Measurements from ENCODE around the gene OR51V1.

The OR51V1 gene

DNA sequence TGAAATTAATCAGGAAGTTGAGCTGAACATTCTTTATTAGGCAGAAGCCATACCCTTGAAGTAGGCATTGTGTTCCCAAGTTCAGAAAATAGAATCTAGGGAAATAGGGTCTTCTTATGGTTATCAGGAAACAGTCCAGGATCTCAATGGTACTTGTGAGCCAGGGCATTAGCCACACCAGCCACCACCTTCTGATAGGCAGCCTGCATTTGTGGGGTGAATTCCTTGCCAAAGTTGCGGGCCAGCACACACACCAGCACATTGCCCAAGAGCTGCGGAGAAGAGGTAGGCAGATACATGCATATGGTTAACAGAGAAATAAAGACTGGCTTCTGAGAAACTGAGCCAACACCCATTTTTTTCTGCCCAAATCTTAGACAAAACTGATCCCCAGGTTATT is 32.3 kb upstream of the OR51V1 start:
- no peak for TF ChIP-seq SPI1 (IDR thresholded peaks at IDR 0.05; ENCODE audit: low read depth, low read length)
- no peak for TF ChIP-seq POU2F2 (IDR thresholded peaks at IDR 0.05; ENCODE audit: low read depth, low read length)
- TF ChIP-seq TAF1 (IDR thresholded peaks at IDR 0.05; ENCODE audit: low read depth, low read length) = no peak
- no peak for TF ChIP-seq POLR2A (IDR thresholded peaks at IDR 0.05; ENCODE audit: low read depth, low read length)
- TF ChIP-seq POLR2AphosphoS5 (IDR thresholded peaks at IDR 0.05; ENCODE audit: low read depth, low read length) = no peak
- no peak for TF ChIP-seq PAX5 (IDR thresholded peaks at IDR 0.05; ENCODE audit: insufficient read depth, low read length, severe bottlenecking)
- FAIRE-seq (no peak), DNase-seq (ENCODE audit: insufficient read length, low spot score) (no peak)

DNA sequence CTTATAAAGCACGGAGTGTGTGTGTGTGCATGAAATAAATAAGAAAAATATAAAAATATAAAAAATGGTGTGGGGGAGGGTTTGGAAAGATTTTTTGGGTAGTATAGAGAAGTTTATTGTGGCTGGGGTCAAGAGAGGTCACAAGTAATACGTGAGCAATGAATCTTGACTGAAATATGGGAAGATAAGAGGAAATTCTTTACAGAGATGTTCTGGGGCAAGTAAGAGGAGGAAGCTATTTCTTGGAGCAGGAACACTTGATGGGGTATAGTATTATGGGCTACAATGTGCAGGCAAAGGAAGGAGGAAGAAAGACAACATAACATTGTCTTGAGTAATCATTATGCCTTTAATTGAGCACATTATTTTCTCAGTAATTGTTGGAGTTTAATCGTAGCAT is 31.7 kb upstream of the OR51V1 start:
- FAIRE-seq (no peak), DNase-seq (ENCODE audit: insufficient read length, low spot score) (no peak)
- TF ChIP-seq POLR2A (IDR thresholded peaks at IDR 0.05; ENCODE audit: low read depth, low read length) (no peak), POLR2AphosphoS5 (IDR thresholded peaks at IDR 0.05; ENCODE audit: low read depth, low read length) (no peak), TAF1 (IDR thresholded peaks at IDR 0.05; ENCODE audit: low read depth, low read length) (no peak), SPI1 (IDR thresholded peaks at IDR 0.05; ENCODE audit: low read depth, low read length) (no peak), PAX5 (IDR thresholded peaks at IDR 0.05; ENCODE audit: insufficient read depth, low read length, severe bottlenecking) (no peak), POU2F2 (IDR thresholded peaks at IDR 0.05; ENCODE audit: low read depth, low read length) (no peak)

DNA sequence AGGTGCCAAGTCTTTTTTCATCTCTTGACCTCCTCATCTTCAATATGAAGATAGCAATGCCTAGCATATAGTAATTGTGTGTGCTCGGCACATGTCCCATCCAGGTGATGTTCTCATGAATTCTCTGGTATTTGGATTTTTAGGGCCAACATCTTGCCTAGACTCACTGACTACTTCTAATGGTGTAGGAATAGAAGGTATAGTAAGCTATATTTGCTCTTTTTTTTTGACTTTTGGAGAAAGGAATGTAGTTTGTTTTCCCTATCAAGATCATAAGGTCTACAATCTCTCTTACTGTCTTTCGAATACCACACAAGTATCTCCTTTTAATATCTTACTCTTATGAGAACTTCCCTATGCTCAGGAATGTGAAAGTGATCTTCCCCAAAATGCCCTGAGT is 30.6 kb upstream of the OR51V1 start:
- FAIRE-seq = no peak
- no peak for DNase-seq (ENCODE audit: insufficient read length, low spot score)
- no peak for TF ChIP-seq TAF1 (IDR thresholded peaks at IDR 0.05; ENCODE audit: low read depth, low read length)
- TF ChIP-seq POLR2A (IDR thresholded peaks at IDR 0.05; ENCODE audit: low read depth, low read length) = no peak
- TF ChIP-seq POLR2AphosphoS5 (IDR thresholded peaks at IDR 0.05; ENCODE audit: low read depth, low read length) = no peak
- TF ChIP-seq PAX5 (IDR thresholded peaks at IDR 0.05; ENCODE audit: insufficient read depth, low read length, severe bottlenecking) = no peak
- TF ChIP-seq SPI1 (IDR thresholded peaks at IDR 0.05; ENCODE audit: low read depth, low read length) = no peak
- TF ChIP-seq POU2F2 (IDR thresholded peaks at IDR 0.05; ENCODE audit: low read depth, low read length) = no peak

DNA sequence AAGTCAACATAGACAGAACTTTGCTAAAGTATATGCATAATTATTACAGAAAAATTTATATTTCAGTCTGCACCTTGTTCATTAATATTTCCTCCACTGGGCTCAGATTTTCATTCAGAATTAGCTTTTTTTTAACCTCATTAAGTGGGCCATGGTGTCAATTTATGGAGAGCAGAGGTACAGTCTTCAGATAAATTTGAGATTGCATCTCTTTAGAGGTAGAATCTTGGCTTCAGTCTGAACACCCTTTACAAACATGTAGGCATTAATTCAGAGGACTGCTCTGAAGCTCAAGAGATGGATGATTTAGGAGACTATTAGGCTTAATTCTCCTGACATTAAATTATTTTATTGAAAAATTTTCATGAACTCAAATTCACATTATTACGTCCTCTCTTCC is 29.8 kb upstream of the OR51V1 start:
- no peak for DNase-seq (ENCODE audit: insufficient read length, low spot score)
- TF ChIP-seq TAF1 (IDR thresholded peaks at IDR 0.05; ENCODE audit: low read depth, low read length) (no peak), PAX5 (IDR thresholded peaks at IDR 0.05; ENCODE audit: insufficient read depth, low read length, severe bottlenecking) (no peak), POLR2A (IDR thresholded peaks at IDR 0.05; ENCODE audit: low read depth, low read length) (no peak), POLR2AphosphoS5 (IDR thresholded peaks at IDR 0.05; ENCODE audit: low read depth, low read length) (no peak), POU2F2 (IDR thresholded peaks at IDR 0.05; ENCODE audit: low read depth, low read length) (no peak), SPI1 (IDR thresholded peaks at IDR 0.05; ENCODE audit: low read depth, low read length) (no peak)
- no peak for FAIRE-seq

DNA sequence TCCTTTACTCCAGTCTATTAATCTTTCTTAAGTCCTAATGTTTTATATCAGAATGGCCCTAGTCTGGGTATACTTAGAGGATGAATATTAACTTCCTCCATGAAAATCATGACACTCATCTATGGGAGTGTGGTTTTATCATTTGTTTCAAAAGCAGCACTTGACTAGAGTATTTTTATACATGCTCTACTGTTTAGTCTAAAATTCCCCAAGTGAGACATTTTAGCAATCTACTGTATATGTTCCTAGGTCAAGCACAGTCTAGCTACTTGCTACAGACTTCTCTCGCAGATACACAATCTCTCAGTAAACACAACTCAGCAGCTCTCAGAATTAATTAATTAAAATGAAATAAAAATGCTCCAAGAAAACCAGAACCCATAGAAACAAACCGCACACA is 29.3 kb upstream of the OR51V1 start:
- DNase-seq (ENCODE audit: insufficient read length, low spot score) (no peak), FAIRE-seq (no peak)
- TF ChIP-seq PAX5 (IDR thresholded peaks at IDR 0.05; ENCODE audit: insufficient read depth, low read length, severe bottlenecking) (no peak), TAF1 (IDR thresholded peaks at IDR 0.05; ENCODE audit: low read depth, low read length) (no peak), POLR2AphosphoS5 (IDR thresholded peaks at IDR 0.05; ENCODE audit: low read depth, low read length) (no peak)

DNA sequence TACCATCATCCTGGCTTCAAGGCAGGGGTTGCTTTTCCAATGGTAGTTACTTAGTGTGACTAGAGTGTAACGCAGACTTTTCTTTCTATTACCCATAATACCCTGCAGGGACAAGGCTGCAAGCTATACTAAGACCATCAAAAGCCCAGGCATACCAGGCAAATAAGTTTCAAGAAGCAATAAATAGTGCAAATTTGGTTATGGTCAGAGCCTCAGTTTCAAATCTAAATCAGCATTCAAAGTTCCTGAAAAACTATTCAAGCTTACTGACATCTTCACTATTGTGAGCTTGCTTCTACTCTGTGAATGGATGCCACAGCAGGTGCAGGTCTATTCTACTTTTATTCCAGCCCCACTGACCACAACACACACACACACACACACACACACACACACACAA is 28.9 kb upstream of the OR51V1 start:
- TF ChIP-seq PAX5 (IDR thresholded peaks at IDR 0.05; ENCODE audit: insufficient read depth, low read length, severe bottlenecking) = no peak
- no peak for TF ChIP-seq POLR2A (IDR thresholded peaks at IDR 0.05; ENCODE audit: low read depth, low read length)
- no peak for TF ChIP-seq TAF1 (IDR thresholded peaks at IDR 0.05; ENCODE audit: low read depth, low read length)
- TF ChIP-seq POLR2AphosphoS5 (IDR thresholded peaks at IDR 0.05; ENCODE audit: low read depth, low read length) = no peak
- no peak for TF ChIP-seq SPI1 (IDR thresholded peaks at IDR 0.05; ENCODE audit: low read depth, low read length)
- TF ChIP-seq POU2F2 (IDR thresholded peaks at IDR 0.05; ENCODE audit: low read depth, low read length) = no peak
- no peak for FAIRE-seq
- DNase-seq (ENCODE audit: insufficient read length, low spot score) = no peak

DNA sequence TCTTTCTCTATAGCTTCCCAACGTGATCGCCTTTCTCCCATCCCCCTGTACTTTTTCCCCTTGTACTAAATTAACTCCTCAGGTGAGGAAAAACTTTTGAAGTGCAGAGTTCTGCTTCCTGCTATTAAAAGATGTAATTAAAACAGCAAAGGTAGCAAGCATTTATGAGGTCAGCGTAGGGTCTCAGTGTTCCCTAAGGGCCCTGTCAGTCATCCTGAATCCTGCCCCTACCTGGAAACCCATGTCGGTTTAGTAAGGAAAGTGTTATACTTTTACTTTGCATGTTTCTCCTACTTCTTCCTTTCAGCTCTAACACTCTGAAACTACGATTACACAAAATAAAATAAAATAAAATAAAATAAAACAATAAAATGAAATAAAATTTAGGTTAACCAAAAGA is 27.6 kb upstream of the OR51V1 start:
- FAIRE-seq (no peak), DNase-seq (ENCODE audit: insufficient read length, low spot score) (no peak)
- TF ChIP-seq POLR2AphosphoS5 (IDR thresholded peaks at IDR 0.05; ENCODE audit: low read depth, low read length) = no peak
- no peak for TF ChIP-seq SPI1 (IDR thresholded peaks at IDR 0.05; ENCODE audit: low read depth, low read length)
- TF ChIP-seq TAF1 (IDR thresholded peaks at IDR 0.05; ENCODE audit: low read depth, low read length) = no peak
- no peak for TF ChIP-seq POLR2A (IDR thresholded peaks at IDR 0.05; ENCODE audit: low read depth, low read length)
- no peak for TF ChIP-seq POU2F2 (IDR thresholded peaks at IDR 0.05; ENCODE audit: low read depth, low read length)
- no peak for TF ChIP-seq PAX5 (IDR thresholded peaks at IDR 0.05; ENCODE audit: insufficient read depth, low read length, severe bottlenecking)

DNA sequence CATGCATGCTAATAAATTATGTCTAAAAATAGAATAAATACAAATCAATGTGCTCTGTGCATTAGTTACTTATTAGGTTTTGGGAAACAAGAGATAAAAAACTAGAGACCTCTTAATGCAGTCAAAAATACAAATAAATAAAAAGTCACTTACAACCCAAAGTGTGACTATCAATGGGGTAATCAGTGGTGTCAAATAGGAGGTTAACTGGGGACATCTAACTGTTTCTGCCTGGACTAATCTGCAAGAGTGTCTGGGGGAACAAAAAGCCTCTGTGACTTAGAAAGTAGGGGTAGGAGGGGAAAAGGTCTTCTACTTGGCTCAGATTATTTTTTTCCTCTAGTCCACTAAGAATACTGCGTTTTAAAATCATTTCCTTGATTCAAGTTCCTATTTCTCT is 27.2 kb upstream of the OR51V1 start:
- no peak for DNase-seq (ENCODE audit: insufficient read length, low spot score)
- FAIRE-seq = no peak
- TF ChIP-seq POLR2AphosphoS5 (IDR thresholded peaks at IDR 0.05; ENCODE audit: low read depth, low read length) (no peak), POU2F2 (IDR thresholded peaks at IDR 0.05; ENCODE audit: low read depth, low read length) (no peak), POLR2A (IDR thresholded peaks at IDR 0.05; ENCODE audit: low read depth, low read length) (no peak), SPI1 (IDR thresholded peaks at IDR 0.05; ENCODE audit: low read depth, low read length) (no peak), TAF1 (IDR thresholded peaks at IDR 0.05; ENCODE audit: low read depth, low read length) (no peak)

DNA sequence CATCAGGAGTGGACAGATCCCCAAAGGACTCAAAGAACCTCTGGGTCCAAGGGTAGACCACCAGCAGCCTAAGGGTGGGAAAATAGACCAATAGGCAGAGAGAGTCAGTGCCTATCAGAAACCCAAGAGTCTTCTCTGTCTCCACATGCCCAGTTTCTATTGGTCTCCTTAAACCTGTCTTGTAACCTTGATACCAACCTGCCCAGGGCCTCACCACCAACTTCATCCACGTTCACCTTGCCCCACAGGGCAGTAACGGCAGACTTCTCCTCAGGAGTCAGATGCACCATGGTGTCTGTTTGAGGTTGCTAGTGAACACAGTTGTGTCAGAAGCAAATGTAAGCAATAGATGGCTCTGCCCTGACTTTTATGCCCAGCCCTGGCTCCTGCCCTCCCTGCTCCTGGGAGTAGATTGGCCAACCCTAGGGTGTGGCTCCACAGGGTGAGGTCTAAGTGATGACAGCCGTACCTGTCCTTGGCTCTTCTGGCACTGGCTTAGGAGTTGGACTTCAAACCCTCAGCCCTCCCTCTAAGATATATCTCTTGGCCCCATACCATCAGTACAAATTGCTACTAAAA is 26.3 kb upstream of the OR51V1 start, which contains the start of gene HBB:
TSS of gene HBB (minus strand) at position 340 of the 579 bp plus-strand sequence. CDS start at position 290, 50 bp downstream.
- no peak for FAIRE-seq
- DNase-seq (ENCODE audit: insufficient read length, low spot score) = no peak
- TF ChIP-seq POLR2A (IDR thresholded peaks at IDR 0.05; ENCODE audit: low read depth, low read length) = no peak
- no peak for TF ChIP-seq SPI1 (IDR thresholded peaks at IDR 0.05; ENCODE audit: low read depth, low read length)
- TF ChIP-seq TAF1 (IDR thresholded peaks at IDR 0.05; ENCODE audit: low read depth, low read length) = no peak
- no peak for TF ChIP-seq PAX5 (IDR thresholded peaks at IDR 0.05; ENCODE audit: insufficient read depth, low read length, severe bottlenecking)

DNA sequence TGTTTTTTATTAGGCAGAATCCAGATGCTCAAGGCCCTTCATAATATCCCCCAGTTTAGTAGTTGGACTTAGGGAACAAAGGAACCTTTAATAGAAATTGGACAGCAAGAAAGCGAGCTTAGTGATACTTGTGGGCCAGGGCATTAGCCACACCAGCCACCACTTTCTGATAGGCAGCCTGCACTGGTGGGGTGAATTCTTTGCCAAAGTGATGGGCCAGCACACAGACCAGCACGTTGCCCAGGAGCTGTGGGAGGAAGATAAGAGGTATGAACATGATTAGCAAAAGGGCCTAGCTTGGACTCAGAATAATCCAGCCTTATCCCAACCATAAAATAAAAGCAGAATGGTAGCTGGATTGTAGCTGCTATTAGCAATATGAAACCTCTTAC is 25.0 kb upstream of the OR51V1 start:
- FAIRE-seq (no peak), DNase-seq (ENCODE audit: insufficient read length, low spot score) (no peak)
- TF ChIP-seq POU2F2 (IDR thresholded peaks at IDR 0.05; ENCODE audit: low read depth, low read length) (no peak), POLR2AphosphoS5 (IDR thresholded peaks at IDR 0.05; ENCODE audit: low read depth, low read length) (no peak), POLR2A (IDR thresholded peaks at IDR 0.05; ENCODE audit: low read depth, low read length) (no peak), PAX5 (IDR thresholded peaks at IDR 0.05; ENCODE audit: insufficient read depth, low read length, severe bottlenecking) (no peak), SPI1 (IDR thresholded peaks at IDR 0.05; ENCODE audit: low read depth, low read length) (no peak), TAF1 (IDR thresholded peaks at IDR 0.05; ENCODE audit: low read depth, low read length) (no peak)

Measured in GM12891 (cell line).